Measurements from ENCODE around the gene SMYD3. TPM values are rescaled to one million over a fixed set of nuclear protein-coding genes. Genes with fewer than 3 reads are reported as not detected.

Gene SMYD3
- total and polyA plus RNA-seq, 2 donors (not counting 3 experiments of a cell fraction or from before 2014, with no cell fraction given): 16.0 to 32.1 TPM

DNA sequence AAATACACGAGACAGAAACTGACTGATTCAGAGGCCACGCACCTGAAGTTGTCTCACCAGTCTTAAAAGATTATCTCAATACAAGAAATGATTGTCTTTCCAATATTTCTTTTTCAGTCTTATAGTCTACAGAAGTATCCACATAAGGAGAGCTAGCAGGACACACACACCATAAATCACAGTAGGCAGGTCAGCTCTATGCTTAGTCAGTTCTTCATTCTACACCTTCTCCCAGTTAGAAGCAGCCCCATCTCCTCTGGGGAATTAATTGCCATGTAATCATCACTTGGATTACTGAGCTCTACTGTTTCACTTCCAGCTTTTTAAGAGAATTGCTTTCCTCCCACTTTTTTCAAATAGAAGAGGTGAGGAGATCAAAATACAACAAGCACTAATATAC, 59.6 kb downstream of the SMYD3 start:
- intact Hi-C loops (cut with micrococcal nuclease): no loop called here
- no peaks in the 10 kb centered on the region for H3K79me2 ChIP-seq (ENCODE audit: control insufficient read depth, insufficient read depth, low read length)
- H4K20me1 ChIP-seq (replicated peaks; ENCODE audit: control insufficient read depth, extremely low read depth, insufficient read depth, low read length): no peaks in the 10 kb centered on the region
- no peaks in the 10 kb centered on the region for H3K9me3 ChIP-seq (replicated peaks; ENCODE audit: control insufficient read depth, insufficient read depth, low read length)
- no peak overlapping the region for H3K9ac ChIP-seq (replicated peaks; ENCODE audit: extremely low read depth, insufficient read depth, low read length)
- H2AFZ ChIP-seq (ENCODE audit: low read depth, low read length): no peak overlapping the region
- ChIA-PET CTCF (interaction anchor here (2.1 kb wide), 1 partner anchor 1295 kb away, joined by 6 read pairs; no protein-coding TSS in a partner anchor), POLR2A (no interaction called here)
- no peak overlapping the region for H3K4me3 ChIP-seq (replicated peaks in 1 of 3; ENCODE audit: insufficient read depth in 1 of 3, low read depth in 1 of 3, low read length in 3 of 3)
- no peaks in the 10 kb centered on the region for H3K27me3 ChIP-seq (ENCODE audit: control insufficient read depth in 2 of 2, insufficient read depth in 2 of 2, low read length in 2 of 2)
- DNase-seq (ENCODE audit: low read depth, low spot score) (no peak), FAIRE-seq (no peak)
- no peak overlapping the region for H3K4me2 ChIP-seq (ENCODE audit: insufficient read depth, low read length)
- no peak for TF ChIP-seq FOS (IDR thresholded peaks at IDR 0.05; ENCODE audit: borderline replicate concordance, insufficient read depth, low read length)
- TF ChIP-seq JUN (IDR thresholded peaks at IDR 0.05; ENCODE audit: borderline replicate concordance, insufficient read depth, insufficient read length, low read depth): no peak
- TF ChIP-seq, protein P1, sequence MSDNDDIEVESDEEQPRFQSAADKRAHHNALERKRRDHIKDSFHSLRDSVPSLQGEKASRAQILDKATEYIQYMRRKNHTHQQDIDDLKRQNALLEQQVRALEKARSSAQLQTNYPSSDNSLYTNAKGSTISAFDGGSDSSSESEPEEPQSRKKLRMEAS (IDR thresholded peaks at IDR 0.05; ENCODE audit: insufficient read depth, insufficient read length): no peak
- no peak for TF ChIP-seq EZH2 (IDR thresholded peaks at IDR 0.05; ENCODE audit: borderline replicate concordance, low read depth, low read length, severe bottlenecking)
- TF ChIP-seq GATA2 (IDR thresholded peaks at IDR 0.05; ENCODE audit: insufficient read depth, insufficient read length, low read depth, low read length): no peak
- TF ChIP-seq POLR2A (IDR thresholded peaks at IDR 0.05; ENCODE audit: low read depth, low read length): no peak
- TF ChIP-seq, protein P2, sequence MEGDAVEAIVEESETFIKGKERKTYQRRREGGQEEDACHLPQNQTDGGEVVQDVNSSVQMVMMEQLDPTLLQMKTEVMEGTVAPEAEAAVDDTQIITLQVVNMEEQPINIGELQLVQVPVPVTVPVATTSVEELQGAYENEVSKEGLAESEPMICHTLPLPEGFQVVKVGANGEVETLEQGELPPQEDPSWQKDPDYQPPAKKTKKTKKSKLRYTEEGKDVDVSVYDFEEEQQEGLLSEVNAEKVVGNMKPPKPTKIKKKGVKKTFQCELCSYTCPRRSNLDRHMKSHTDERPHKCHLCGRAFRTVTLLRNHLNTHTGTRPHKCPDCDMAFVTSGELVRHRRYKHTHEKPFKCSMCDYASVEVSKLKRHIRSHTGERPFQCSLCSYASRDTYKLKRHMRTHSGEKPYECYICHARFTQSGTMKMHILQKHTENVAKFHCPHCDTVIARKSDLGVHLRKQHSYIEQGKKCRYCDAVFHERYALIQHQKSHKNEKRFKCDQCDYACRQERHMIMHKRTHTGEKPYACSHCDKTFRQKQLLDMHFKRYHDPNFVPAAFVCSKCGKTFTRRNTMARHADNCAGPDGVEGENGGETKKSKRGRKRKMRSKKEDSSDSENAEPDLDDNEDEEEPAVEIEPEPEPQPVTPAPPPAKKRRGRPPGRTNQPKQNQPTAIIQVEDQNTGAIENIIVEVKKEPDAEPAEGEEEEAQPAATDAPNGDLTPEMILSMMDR (IDR thresholded peaks at IDR 0.05; ENCODE audit: extremely low read depth in 1 of 2, insufficient read depth in 1 of 2, low read depth in 1 of 2, low read length in 2 of 2): no peak
- no peak for TF ChIP-seq POLR2AphosphoS5 (IDR thresholded peaks at IDR 0.05; ENCODE audit: insufficient read depth, low read depth, low read length)
- no peak for TF ChIP-seq MYC (IDR thresholded peaks at IDR 0.05; ENCODE audit: low read depth, low read length)
- no peak overlapping the region for H3K27ac ChIP-seq (ENCODE audit: insufficient read depth, low read depth, low read length)
- H3K9me1 ChIP-seq (replicated peaks; ENCODE audit: control insufficient read depth, extremely low read depth, insufficient read depth, low read length): no peaks in the 10 kb centered on the region
- H3K4me1 ChIP-seq (ENCODE audit: control insufficient read depth, extremely low read depth, insufficient read depth, low read length): no peaks in the 10 kb centered on the region
- H3K36me3 ChIP-seq (ENCODE audit: control insufficient read depth in 2 of 2, extremely low read depth in 1 of 2, insufficient read depth in 2 of 2, low read length in 2 of 2): no peaks in the 10 kb centered on the region
- BruUV-seq (replicated peaks): no TSS peak
- dilution Hi-C loops (cut with MboI; ENCODE audit: extremely low pct_ligation_motif_present, low sequenced_read_pairs): no loop called here
